HEK293 (cell line): ENCODE data around the gene ZCCHC14.
A peak's percentile ranks its signal among the peaks of the same experiment; 100 is the strongest.

Experiments
- CTCF ChIA-PET: fragments of 350-600 bp; formaldehyde crosslinking; extraction: SDS; loops from one replicate; lab custom pipeline; 2021; ENCODE audit warnings: antibody characterized with exemption; lab: Yijun Ruan, JAX
- POLR2A ChIA-PET: fragments of 300-600 bp; formaldehyde crosslinking; extraction: SDS; loops from one replicate; lab custom pipeline; 2020; ENCODE audit warnings: antibody characterized with exemption, inconsistent platforms; lab: Yijun Ruan, JAX
- H3K27ac ChIP-seq: fragments of 200-500 bp; sonication (Bioruptor generic); 2 replicates; pipeline ENCODE4 v1.5.1; 2014; ENCODE audit warnings: low read depth, low read length, control low read depth, inconsistent platforms; ENCODE audit errors: extremely low read depth
- H3K36me3 ChIP-seq, 2 experiments: fragments of 200-500 bp in 1 of 2; sonication (Bioruptor generic) in 1 of 2; 1 replicate in 1 of 2; 2 replicates in 1 of 2; pipeline ENCODE4 v1.5.1; 2014 to 2017; ENCODE audit warnings: inconsistent platforms in 2 of 2, low read length in 2 of 2; ENCODE audit not compliant: control insufficient read depth in 2 of 2, insufficient read depth in 1 of 2
- H3K4me1 ChIP-seq: fragments of 200-500 bp; sonication (Bioruptor generic); 2 replicates; pipeline ENCODE4 v1.5.1; 2014; ENCODE audit warnings: mild to moderate bottlenecking, low read length, inconsistent platforms; ENCODE audit not compliant: control insufficient read depth, insufficient read depth
- H3K4me3 ChIP-seq: 2 replicates; pipeline ENCODE4 v1.5.1; 2011; ENCODE audit warnings: low read depth, mild to moderate bottlenecking, control low read depth, low read length, moderate library complexity
- H3K9me3 ChIP-seq: fragments of 200-500 bp; sonication (Bioruptor generic); 2 replicates; pipeline ENCODE4 v1.5.1; 2014; ENCODE audit warnings: low read depth, low read length, inconsistent platforms; ENCODE audit not compliant: control insufficient read depth, insufficient read depth
- FEZF1 ChIP-seq: fragments of 450-650 bp; formaldehyde crosslinking; IDR thresholded peaks from 2 replicates; pipeline ENCODE4 v1.5.1; 2016; ENCODE audit warnings: missing biosample characterization, missing genetic modification characterization
- KLF9 ChIP-seq: fragments of 450-650 bp; formaldehyde crosslinking; IDR thresholded peaks from 2 replicates; pipeline ENCODE4 v1.5.1; 2016; ENCODE audit warnings: missing biosample characterization, missing genetic modification characterization, low read depth
- SP2 ChIP-seq: fragments of 450-650 bp; formaldehyde crosslinking; IDR thresholded peaks from 2 replicates; pipeline ENCODE4 v1.5.1; 2016; ENCODE audit warnings: missing biosample characterization, missing genetic modification characterization
- SP7 ChIP-seq: fragments of 450-650 bp; formaldehyde crosslinking; IDR thresholded peaks from 2 replicates; pipeline ENCODE4 v1.5.1; 2016; ENCODE audit warnings: missing biosample characterization, missing genetic modification characterization
- TCF7L2 ChIP-seq: IDR thresholded peaks from 2 replicates; pipeline ENCODE4 v1.6.1; 2011; ENCODE audit warnings: low read depth, mild to moderate bottlenecking, inconsistent platforms, low read length, moderate library complexity, borderline replicate concordance
- ZFP69B ChIP-seq: fragments of 450-650 bp; formaldehyde crosslinking; IDR thresholded peaks from 2 replicates; pipeline ENCODE4 v1.5.1; 2016; ENCODE audit warnings: missing biosample characterization, missing genetic modification characterization
- ZNF16 ChIP-seq: fragments of 450-650 bp; formaldehyde crosslinking; IDR thresholded peaks from 2 replicates; pipeline ENCODE4 v1.5.1; 2016; ENCODE audit warnings: low read depth, missing biosample characterization, missing genetic modification characterization
- ZNF677 ChIP-seq: fragments of 450-650 bp; IDR thresholded peaks from 2 replicates; pipeline ENCODE4 v1.5.0; 2018; ENCODE audit warnings: missing biosample characterization, mild to moderate bottlenecking, missing genetic modification characterization, moderate library complexity
- ZNF776 ChIP-seq: fragments of 450-650 bp; formaldehyde crosslinking; IDR thresholded peaks from 2 replicates; pipeline ENCODE4 v1.5.0; 2017; ENCODE audit warnings: missing biosample characterization, missing genetic modification characterization, borderline replicate concordance
- ZNF785 ChIP-seq: fragments of 450-650 bp; formaldehyde crosslinking; IDR thresholded peaks from 2 replicates; pipeline ENCODE4 v1.5.1; 2016; ENCODE audit warnings: missing biosample characterization, missing genetic modification characterization
- TF ChIP-seq, protein P1 (sequence below): fragments of 450-650 bp; formaldehyde crosslinking; IDR thresholded peaks from 2 replicates; pipeline ENCODE4 v1.5.1; 2016; ENCODE audit warnings: missing biosample characterization, missing genetic modification characterization
- TF ChIP-seq, protein P2 (sequence below): fragments of 450-650 bp; formaldehyde crosslinking; IDR thresholded peaks from 2 replicates; pipeline ENCODE4 v1.5.1; 2017; ENCODE audit warnings: missing biosample characterization, missing genetic modification characterization
- TF ChIP-seq, protein P3 (sequence below): fragments of 450-650 bp; formaldehyde crosslinking; IDR thresholded peaks from 2 replicates; pipeline ENCODE4; 2016; ENCODE audit warnings: missing biosample characterization, missing genetic modification characterization
- TF ChIP-seq, protein P4 (sequence below): fragments of 450-650 bp; formaldehyde crosslinking; IDR thresholded peaks from 2 replicates; pipeline ENCODE4 v1.5.1; 2016; ENCODE audit warnings: missing biosample characterization, missing genetic modification characterization
- TF ChIP-seq, protein P5 (sequence below): fragments of 450-650 bp; formaldehyde crosslinking; IDR thresholded peaks from 2 replicates; pipeline ENCODE4 v1.5.1; 2016; ENCODE audit warnings: missing biosample characterization, missing genetic modification characterization
- TF ChIP-seq, protein P6 (sequence below): fragments of 450-650 bp; formaldehyde crosslinking; IDR thresholded peaks from 2 replicates; pipeline ENCODE4 v1.5.1; 2016; ENCODE audit warnings: missing biosample characterization, missing genetic modification characterization

Gene ZCCHC14

DNA sequence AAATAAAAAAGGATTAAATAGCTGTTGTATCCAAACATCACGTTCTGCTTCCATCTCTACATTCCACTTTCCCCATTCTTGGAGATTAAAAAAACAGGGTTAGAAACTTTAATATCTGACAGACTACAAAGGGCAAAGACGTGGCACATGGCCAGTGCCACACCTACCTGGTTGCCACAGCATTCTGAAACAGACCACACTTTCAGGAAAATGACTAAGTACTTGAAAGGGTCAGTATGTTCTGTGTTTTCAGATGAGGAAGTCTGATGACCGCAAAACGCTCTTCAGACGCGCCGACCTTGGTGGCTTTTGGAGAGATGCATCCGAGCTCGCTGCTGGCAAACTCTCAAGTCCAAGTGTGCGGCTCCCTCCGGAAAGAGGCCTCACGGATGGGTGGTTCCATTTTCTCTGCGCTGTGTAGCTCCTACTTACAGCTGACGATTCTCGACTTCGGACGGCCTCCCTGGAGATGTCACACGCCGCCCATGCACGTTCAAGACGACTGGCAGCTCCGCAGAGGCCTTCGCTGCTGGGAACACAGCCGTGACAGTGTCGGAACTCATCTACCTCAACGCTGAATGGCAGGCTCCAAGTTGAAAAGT is 85.2 kb downstream of the ZCCHC14 start:
- TF ChIP-seq KLF9 (tag by site-specific recombination) (0 out of 2 replicates have a peak, but pooled peaks have one; percentile 22), ZNF677 (no peak)
- H3K9me3 ChIP-seq: no peaks in the 10 kb centered on the region
- no peak overlapping the region for H3K4me3 ChIP-seq
- no peak overlapping the region for H3K27ac ChIP-seq
- CTCF ChIA-PET: interaction anchor here (0.6 to 1.5 kb wide), 5 partner anchors 9 to 229 kb away, joined by 3 to 6 read pairs (median 4); partner anchors contain the start of gene FBXO31
- H3K36me3 ChIP-seq: peaks cover 9 to 90% of the 10 kb centered on the region in 2 experiments; a peak in 2 of 3 replicates
- POLR2A ChIA-PET: no interaction called here
- no peaks in the 10 kb centered on the region for H3K4me1 ChIP-seq

DNA sequence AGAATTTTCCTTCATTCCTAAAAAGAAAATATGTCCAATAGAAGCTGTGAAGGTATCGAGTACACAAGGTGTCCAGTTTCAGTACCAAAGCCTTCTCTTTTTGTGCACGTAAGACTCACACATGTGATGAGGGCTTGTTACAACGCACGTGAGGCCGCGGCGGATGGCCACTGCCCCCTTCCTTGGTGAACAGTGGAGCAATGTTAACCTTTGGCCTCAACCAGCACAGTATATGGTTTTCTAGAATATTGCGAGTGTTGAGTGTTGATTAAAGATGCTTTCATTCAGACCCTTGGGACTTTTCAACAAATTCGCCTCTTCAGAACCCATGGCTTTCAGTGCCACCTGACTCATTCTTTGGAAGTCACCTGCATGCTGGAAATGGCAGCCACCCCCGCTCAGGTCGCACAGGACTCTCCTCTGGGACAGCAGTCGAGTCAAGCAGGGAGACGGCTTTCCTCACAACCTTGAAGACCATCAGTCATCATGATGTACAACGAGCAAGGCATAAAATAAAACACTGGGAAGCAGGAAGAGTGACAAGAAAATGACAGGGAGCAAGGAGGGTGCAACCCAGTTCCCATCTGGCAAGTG is 86.2 kb downstream of the ZCCHC14 start:
- ChIA-PET CTCF (interaction anchor here (0.7 to 1.7 kb wide), 4 partner anchors 10 to 144 kb away, joined by 3 to 6 read pairs (median 4); no protein-coding TSS in a partner anchor), POLR2A (no interaction called here)
- no peaks in the 10 kb centered on the region for H3K9me3 ChIP-seq
- H3K4me1 ChIP-seq: no peaks in the 10 kb centered on the region
- H3K4me3 ChIP-seq: no peak overlapping the region
- H3K27ac ChIP-seq: no peak overlapping the region
- H3K36me3 ChIP-seq: peaks cover 9 to 84% of the 10 kb centered on the region in 2 experiments; a peak in 2 of 3 replicates
- TF ChIP-seq, protein P1, sequence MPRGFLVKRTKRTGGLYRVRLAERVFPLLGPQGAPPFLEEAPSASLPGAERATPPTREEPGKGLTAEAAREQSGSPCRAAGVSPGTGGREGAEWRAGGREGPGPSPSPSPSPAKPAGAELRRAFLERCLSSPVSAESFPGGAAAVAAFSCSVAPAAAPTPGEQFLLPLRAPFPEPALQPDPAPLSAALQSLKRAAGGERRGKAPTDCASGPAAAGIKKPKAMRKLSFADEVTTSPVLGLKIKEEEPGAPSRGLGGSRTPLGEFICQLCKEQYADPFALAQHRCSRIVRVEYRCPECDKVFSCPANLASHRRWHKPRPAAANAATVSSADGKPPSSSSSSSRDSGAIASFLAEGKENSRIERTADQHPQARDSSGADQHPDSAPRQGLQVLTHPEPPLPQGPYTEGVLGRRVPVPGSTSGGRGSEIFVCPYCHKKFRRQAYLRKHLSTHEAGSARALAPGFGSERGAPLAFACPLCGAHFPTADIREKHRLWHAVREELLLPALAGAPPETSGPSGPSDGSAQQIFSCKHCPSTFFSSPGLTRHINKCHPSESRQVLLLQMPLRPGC: no peak
- 0 out of 2 replicates have a peak, but pooled peaks have one; percentile 49 for TF ChIP-seq SP7 (tag by site-specific recombination)
- TF ChIP-seq, all 188 proteins: peak for 1

DNA sequence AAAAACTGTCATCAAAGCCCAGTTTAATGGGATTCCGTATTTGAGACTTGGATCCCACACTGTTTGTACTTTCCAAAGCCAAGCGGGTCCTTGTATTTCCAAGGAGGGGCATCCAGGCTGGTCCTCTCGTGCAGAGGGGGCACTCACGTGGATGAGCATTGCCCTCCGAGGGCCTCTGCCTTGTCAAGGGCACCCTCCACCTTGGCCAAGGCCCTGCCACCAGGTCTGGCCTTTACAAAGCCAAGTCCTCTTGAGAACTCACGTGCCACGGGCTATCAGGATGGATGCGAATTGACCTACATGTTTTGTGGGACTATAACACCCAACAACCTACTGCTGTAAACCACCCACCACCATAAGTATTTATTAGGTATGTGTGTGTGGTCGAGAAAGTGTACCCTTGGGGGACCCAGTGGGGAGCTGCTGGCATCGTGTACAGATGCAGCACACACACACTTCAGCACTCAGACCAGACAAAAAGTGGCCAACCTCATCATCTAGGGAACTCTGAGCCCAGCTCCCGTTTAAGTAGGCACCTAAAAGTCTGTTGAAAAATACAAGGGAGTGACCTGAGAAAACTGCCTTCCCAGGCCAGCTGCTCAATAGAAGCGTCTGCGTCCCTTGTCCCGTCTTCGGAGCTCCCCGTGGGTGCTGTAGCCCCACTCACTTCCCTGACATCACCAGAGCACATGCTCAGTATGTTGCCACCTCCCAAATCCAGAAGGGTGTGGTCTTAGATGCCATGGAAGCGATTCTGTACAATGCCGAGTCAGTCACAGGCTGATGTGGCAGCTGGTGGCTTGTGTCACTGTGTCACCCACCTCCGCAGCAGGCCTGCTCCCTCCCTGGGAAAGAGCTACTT is 87.8 kb downstream of the ZCCHC14 start:
- ChIA-PET POLR2A (interaction anchor here (0.8 to 1.3 kb wide), 2 partner anchors 17 to 22 kb away, joined by 3 read pairs; partner anchors contain the start of gene FBXO31), CTCF (interaction anchor here (0.5 to 1.7 kb wide), 3 partner anchors 10 to 231 kb away, joined by 3 to 6 read pairs (median 4); no protein-coding TSS in a partner anchor)
- Histone ChIP-seq H3K9me3 (no peaks in the 10 kb centered on the region), H3K27ac (no peak overlapping the region), H3K36me3 (peaks cover 13 to 81% of the 10 kb centered on the region in 2 experiments; a peak in 2 of 3 replicates), H3K4me3 (no peak overlapping the region), H3K4me1 (no peaks in the 10 kb centered on the region)
- TF ChIP-seq ZNF776 (tag by site-specific recombination): no peak
- no peak for TF ChIP-seq TCF7L2
- TF ChIP-seq, protein P2, sequence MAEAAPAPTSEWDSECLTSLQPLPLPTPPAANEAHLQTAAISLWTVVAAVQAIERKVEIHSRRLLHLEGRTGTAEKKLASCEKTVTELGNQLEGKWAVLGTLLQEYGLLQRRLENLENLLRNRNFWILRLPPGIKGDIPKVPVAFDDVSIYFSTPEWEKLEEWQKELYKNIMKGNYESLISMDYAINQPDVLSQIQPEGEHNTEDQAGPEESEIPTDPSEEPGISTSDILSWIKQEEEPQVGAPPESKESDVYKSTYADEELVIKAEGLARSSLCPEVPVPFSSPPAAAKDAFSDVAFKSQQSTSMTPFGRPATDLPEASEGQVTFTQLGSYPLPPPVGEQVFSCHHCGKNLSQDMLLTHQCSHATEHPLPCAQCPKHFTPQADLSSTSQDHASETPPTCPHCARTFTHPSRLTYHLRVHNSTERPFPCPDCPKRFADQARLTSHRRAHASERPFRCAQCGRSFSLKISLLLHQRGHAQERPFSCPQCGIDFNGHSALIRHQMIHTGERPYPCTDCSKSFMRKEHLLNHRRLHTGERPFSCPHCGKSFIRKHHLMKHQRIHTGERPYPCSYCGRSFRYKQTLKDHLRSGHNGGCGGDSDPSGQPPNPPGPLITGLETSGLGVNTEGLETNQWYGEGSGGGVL (tag by site-specific recombination): no peak
- no peak for TF ChIP-seq ZNF785 (tag by site-specific recombination)
- TF ChIP-seq, protein P3, sequence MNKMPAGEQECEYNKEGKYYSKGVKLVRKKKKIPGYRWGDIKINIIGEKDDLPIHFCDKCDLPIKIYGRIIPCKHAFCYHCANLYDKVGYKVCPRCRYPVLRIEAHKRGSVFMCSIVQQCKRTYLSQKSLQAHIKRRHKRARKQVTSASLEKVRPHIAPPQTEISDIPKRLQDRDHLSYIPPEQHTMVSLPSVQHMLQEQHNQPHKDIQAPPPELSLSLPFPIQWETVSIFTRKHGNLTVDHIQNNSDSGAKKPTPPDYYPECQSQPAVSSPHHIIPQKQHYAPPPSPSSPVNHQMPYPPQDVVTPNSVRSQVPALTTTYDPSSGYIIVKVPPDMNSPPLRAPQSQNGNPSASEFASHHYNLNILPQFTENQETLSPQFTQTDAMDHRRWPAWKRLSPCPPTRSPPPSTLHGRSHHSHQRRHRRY (tag by site-specific recombination): no peak
- TF ChIP-seq, protein P4, sequence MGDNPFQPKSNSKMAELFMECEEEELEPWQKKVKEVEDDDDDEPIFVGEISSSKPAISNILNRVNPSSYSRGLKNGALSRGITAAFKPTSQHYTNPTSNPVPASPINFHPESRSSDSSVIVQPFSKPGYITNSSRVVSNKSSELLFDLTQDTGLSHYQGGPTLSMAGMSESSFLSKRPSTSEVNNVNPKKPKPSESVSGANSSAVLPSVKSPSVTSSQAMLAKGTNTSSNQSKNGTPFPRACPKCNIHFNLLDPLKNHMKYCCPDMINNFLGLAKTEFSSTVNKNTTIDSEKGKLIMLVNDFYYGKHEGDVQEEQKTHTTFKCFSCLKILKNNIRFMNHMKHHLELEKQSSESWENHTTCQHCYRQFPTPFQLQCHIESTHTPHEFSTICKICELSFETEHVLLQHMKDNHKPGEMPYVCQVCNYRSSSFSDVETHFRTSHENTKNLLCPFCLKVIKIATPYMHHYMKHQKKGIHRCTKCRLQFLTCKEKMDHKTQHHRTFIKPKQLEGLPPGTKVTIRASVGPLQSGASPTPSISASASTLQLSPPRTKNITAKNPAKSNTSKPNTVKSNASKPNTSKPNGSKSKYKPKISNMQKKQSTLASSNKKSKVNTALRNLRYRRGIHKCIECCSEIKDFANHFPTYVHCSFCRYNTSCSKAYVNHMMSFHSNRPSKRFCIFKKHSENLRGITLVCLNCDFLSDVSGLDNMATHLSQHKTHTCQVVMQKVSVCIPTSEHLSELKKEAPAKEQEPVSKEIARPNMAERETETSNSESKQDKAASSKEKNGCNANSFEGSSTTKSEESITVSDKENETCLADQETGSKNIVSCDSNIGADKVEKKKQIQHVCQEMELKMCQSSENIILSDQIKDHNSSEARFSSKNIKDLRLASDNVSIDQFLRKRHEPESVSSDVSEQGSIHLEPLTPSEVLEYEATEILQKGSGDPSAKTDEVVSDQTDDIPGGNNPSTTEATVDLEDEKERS: no peak
- TF ChIP-seq SP2 (tag by site-specific recombination): no peak
- no peak for TF ChIP-seq ZFP69B (tag by site-specific recombination)
- TF ChIP-seq, protein P5, sequence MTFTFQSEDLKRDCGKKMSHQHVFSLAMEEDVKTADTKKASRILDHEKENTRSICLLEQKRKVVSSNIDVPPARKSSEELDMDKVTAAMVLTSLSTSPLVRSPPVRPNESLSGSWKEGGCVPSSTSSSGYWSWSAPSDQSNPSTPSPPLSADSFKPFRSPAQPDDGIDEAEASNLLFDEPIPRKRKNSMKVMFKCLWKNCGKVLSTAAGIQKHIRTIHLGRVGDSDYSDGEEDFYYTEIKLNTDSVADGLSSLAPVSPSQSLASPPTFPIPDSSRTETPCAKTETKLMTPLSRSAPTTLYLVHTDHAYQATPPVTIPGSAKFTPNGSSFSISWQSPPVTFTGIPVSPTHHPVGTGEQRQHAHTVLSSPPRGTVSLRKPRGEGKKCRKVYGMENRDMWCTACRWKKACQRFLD (tag by site-specific recombination): no peak
- TF ChIP-seq FEZF1: no peak
- no peak for TF ChIP-seq ZNF16
- TF ChIP-seq, protein P6, sequence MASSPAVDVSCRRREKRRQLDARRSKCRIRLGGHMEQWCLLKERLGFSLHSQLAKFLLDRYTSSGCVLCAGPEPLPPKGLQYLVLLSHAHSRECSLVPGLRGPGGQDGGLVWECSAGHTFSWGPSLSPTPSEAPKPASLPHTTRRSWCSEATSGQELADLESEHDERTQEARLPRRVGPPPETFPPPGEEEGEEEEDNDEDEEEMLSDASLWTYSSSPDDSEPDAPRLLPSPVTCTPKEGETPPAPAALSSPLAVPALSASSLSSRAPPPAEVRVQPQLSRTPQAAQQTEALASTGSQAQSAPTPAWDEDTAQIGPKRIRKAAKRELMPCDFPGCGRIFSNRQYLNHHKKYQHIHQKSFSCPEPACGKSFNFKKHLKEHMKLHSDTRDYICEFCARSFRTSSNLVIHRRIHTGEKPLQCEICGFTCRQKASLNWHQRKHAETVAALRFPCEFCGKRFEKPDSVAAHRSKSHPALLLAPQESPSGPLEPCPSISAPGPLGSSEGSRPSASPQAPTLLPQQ (tag by site-specific recombination): no peak
